Ascending aorta (tissue), 2 donors: ENCODE data around the gene PAGR1. TPM values are rescaled to one million over a fixed set of nuclear protein-coding genes. Genes with fewer than 3 reads are reported as not detected.
A peak's percentile ranks its signal among the peaks of the same experiment; 100 is the strongest.
"Not testable (repeated sequence)": the region's sequence is repeated elsewhere in the genome, so short reads cannot be mapped to it uniquely, and the experiment has no call there.

Experiments used
- DNase-seq, 2 donors: peaks; one replicate each; pipeline ENCODE4 v3.0.0-alpha.2; 2019; ENCODE audit warnings: low spot score in 2 of 2
- H3K27ac ChIP-seq, 2 donors: fragments of 200-600 bp; sonication (generic); one replicate each; pipeline ENCODE4 v1.5.1; 2016 to 2017; ENCODE audit warnings: mild to moderate bottlenecking in 1 of 2
- H3K27me3 ChIP-seq: fragments of 200-600 bp; sonication (generic); one replicate; pipeline ENCODE4 v1.5.1; 2017
- H3K36me3 ChIP-seq, 2 donors: fragments of 200-600 bp; sonication (generic); one replicate each; pipeline ENCODE4 v1.5.1; 2016
- H3K4me1 ChIP-seq, 2 donors: fragments of 200-600 bp; sonication (generic); one replicate each; pipeline ENCODE4 v1.5.1; 2016 to 2017; ENCODE audit warnings: mild to moderate bottlenecking in 1 of 2
- H3K4me3 ChIP-seq, 2 donors: fragments of 200-600 bp; sonication (generic); one replicate each; pipeline ENCODE4 v1.5.1; 2016 to 2017; ENCODE audit warnings: mild to moderate bottlenecking in 1 of 2
- H3K9me3 ChIP-seq, 2 donors: fragments of 200-600 bp; sonication (generic); one replicate each; pipeline ENCODE4 v1.5.1; 2016
- intact Hi-C: fragments of 100-400 bp; cut with DNase I; formaldehyde crosslinking; loops from one replicate; pipeline ENCODE4 v1.15.1; 2023
- total RNA-seq: library from RNA; depleted of rRNA; stranded (reverse); fragments of >200 nt; gene quantifications from one replicate; pipeline ENCODE4 v1.1.0, GENCODE V29; 2016
- TF ChIP-seq, protein P1 (sequence below), 3 experiments: fragments of 200-600 bp in 2 of 3; fragments of 450-650 bp in 1 of 3; sonication (generic) in 2 of 3; IDR thresholded peaks; one replicate each; pipeline ENCODE4 v1.5.1; 2016 to 2019; ENCODE audit warnings: antibody characterized with exemption in 3 of 3, mild to moderate bottlenecking in 1 of 3, moderate library complexity in 1 of 3

Gene PAGR1
- 54.3 TPM for total RNA-seq

DNA sequence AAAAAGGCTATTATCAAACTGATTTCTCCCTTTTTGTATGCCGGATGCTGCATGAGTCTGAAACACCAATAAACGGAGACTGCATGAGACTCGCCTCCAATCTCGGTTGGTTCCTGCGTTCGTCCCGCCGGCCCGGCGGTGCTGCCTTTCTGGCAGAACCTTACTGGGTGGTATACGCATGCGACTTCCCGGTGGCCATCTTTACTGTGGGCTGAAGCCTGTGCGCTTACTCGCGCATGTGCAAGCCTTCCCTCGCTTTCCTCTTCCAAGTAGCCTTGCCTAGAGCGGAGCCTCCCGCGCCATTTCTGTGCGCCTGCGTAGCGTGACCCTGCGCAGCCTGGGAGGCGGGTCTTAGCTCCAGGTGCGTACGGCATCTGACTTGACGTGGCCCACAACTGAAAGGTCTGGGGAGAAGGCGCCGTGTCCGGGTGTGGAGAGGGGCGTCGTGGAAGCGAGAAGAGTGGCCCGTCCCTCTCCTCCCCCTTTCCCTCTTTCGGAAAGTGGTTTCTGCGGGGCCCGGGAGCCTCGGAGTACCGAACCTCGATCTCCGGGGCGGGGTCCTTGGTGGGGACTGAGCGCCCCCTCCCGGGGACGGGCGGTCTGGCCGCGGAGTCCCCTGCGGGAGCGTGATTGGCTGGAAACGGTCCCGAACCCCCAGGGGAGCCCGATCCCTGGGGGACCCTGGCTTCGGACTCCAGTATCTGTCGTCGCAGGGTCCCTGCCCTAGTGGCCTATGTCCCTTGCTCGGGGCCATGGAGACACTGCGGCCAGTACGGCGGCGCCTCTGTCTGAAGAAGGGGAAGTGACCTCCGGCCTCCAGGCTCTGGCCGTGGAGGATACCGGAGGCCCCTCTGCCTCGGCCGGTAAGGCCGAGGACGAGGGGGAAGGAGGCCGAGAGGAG lies at the start of gene PAGR1:
TSS of gene PAGR1 (plus strand) at position 360 of the 901 bp plus-strand sequence. CDS start at position 734, 374 bp downstream.
- TF ChIP-seq, protein P1, sequence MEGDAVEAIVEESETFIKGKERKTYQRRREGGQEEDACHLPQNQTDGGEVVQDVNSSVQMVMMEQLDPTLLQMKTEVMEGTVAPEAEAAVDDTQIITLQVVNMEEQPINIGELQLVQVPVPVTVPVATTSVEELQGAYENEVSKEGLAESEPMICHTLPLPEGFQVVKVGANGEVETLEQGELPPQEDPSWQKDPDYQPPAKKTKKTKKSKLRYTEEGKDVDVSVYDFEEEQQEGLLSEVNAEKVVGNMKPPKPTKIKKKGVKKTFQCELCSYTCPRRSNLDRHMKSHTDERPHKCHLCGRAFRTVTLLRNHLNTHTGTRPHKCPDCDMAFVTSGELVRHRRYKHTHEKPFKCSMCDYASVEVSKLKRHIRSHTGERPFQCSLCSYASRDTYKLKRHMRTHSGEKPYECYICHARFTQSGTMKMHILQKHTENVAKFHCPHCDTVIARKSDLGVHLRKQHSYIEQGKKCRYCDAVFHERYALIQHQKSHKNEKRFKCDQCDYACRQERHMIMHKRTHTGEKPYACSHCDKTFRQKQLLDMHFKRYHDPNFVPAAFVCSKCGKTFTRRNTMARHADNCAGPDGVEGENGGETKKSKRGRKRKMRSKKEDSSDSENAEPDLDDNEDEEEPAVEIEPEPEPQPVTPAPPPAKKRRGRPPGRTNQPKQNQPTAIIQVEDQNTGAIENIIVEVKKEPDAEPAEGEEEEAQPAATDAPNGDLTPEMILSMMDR (IDR thresholded peaks at IDR 0.05), result peak; percentile 82 to 91 (median 90)
- Histone ChIP-seq H3K27ac (peak within 1 kb of the TSS; percentile 88 to 94), H3K36me3 (peaks cover 0 to 18% of the 10 kb centered on the region in 2 donors), H3K27me3 (no peaks in the 10 kb centered on the region), H3K4me1 (peaks cover 0 to 39% of the 10 kb centered on the region in 2 donors), H3K9me3 (no peaks in the 10 kb centered on the region), H3K4me3 (peak within 1 kb of the TSS; percentile 62 to 70)
- intact Hi-C loops, result loop anchor here (1.0 to 10.0 kb wide), 4 partner anchors 9 to 559 kb away; partner anchors contain the start of genes KIF22, MYL11 and TBC1D10B
- DNase-seq, result peak; percentile 96 to 100

DNA sequence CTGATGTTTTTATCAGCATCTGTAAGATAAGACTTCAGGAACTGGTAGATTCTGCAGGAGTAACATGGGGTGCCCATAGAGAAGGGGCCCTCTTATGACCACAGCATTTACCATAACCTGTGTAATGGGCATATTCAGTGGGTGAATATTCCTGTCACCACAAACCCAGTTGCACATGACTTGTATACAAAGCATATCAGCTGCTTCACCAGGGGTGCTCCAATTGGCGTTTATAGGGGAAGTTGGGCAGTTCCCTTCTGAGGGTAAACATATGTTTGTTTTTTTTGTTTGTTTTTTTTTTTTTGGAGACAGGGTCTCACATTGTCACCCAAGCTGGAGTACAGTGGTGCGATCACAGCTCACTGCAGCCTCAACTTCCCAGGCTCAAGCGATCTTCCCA lies 49.4 kb upstream of the PAGR1 start:
- intact Hi-C loops, result no loop called here
- H3K36me3 ChIP-seq, result no peaks in the 10 kb centered on the region
- H3K27me3 ChIP-seq, result no peaks in the 10 kb centered on the region
- H3K9me3 ChIP-seq, result no peaks in the 10 kb centered on the region
- TF ChIP-seq, protein P1 (IDR thresholded peaks at IDR 0.05), result no peak
- DNase-seq, result no peak
- H3K4me1 ChIP-seq, result no peaks in the 10 kb centered on the region
- no peak overlapping the region for H3K27ac ChIP-seq
- no peak overlapping the region for H3K4me3 ChIP-seq

DNA sequence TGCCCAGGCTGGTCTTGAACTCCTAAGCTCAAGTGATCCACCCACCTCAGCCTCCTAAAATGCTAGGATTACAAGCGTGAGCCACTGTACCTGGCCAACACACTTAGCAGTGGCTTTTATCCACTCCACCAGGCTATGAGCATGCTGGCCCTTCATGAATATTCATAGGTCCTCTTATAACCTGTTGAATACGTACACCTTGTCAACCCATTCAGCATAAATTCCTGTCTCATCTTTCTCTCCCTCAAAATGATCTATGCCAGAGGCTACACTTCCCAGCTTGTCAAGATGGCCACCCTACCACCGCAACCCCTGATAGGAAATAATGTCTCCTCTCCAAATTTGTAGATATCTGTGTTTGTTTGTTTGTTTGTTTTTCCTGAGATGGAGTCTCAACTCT lies 48.9 kb upstream of the PAGR1 start:
- Histone ChIP-seq H3K9me3 (no peaks in the 10 kb centered on the region), H3K36me3 (no peaks in the 10 kb centered on the region), H3K27me3 (no peaks in the 10 kb centered on the region), H3K4me3 (no peak overlapping the region), H3K4me1 (no peaks in the 10 kb centered on the region), H3K27ac (no peak overlapping the region)
- no peak for DNase-seq
- intact Hi-C loops, result no loop called here
- TF ChIP-seq, protein P1 (IDR thresholded peaks at IDR 0.05), result no peak

DNA sequence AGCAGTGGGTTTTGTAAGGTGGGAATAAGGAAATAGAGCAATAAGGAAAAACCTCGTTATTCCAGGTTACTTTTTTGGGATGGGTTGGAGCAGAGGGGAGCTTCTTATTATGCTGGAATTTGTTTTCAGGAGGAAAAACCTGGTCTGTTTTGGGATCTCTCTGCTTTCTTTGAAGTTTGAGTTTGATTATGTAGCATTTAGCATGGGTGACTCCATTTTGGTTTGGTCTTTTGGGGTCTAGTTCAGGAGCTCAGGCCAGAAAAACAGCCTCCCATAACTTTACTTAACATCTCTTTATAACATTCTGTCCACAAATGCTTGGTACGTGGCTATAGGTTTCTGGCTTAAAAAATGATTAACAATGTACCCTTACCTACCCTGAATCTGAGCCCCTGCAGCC lies 46.4 kb upstream of the PAGR1 start:
- Histone ChIP-seq H3K27ac (no peak overlapping the region), H3K4me3 (no peak overlapping the region), H3K27me3 (no peaks in the 10 kb centered on the region), H3K4me1 (no peaks in the 10 kb centered on the region), H3K9me3 (no peaks in the 10 kb centered on the region), H3K36me3 (no peaks in the 10 kb centered on the region)
- TF ChIP-seq, protein P1 (IDR thresholded peaks at IDR 0.05), result no peak
- DNase-seq, result no peak
- intact Hi-C loops, result no loop called here

DNA sequence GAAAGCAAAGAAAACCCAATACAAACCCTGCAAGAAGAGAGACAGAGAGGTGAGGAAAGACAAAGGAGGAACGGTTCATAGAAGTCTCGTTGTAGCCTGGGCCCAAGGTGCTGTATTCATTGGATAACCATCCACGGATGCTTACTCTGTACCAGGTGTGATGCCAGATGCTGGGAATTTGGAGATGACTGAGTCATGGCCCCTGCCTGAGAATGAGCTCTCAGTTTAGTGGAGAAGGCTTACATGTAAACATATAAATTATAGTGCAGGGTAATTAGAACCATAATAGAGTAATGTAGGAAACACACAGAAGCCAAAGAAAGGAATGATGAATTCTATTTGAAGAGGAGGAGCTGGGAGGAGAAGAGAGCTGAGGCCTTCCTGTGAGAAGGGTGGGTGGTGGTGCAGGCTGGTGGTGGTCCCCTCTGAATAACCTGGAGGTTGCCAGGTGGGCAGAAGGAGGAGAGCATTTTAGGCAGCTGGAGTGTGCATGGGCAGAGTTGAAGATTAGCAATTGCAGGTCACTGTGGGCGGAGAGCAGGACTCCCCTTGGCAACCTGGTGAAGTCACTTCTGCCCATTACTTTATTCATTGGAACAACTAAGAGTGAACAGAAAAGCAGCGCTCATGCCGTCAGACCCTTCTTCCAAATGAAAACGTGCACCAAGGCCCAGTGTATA lies 45.6 kb upstream of the PAGR1 start:
- TF ChIP-seq, protein P1 (IDR thresholded peaks at IDR 0.05), result no peak
- no peaks in the 10 kb centered on the region for H3K36me3 ChIP-seq
- H3K27me3 ChIP-seq, result no peaks in the 10 kb centered on the region
- intact Hi-C loops, result no loop called here
- no peaks in the 10 kb centered on the region for H3K4me1 ChIP-seq
- no peaks in the 10 kb centered on the region for H3K9me3 ChIP-seq
- no peak overlapping the region for H3K4me3 ChIP-seq
- no peak overlapping the region for H3K27ac ChIP-seq
- DNase-seq, result no peak

DNA sequence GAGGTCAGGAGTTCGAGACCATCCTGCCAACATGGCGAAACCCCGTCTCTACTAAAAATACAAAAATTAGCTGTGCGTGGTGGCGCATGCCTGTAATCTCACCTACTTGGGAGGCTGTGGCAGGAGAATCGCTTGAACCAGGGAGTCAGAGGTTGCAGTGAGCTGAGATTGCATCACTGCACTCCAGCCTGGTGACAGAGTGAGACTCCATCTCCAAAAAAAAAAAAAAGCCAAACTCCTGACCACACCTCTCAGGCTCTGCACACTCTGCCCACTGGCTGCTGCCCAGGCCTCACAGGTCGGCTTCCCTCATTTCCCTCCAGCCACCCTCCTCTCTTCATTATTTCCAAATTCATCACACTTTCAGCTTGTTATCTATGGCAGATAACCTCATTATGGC lies 43.6 kb upstream of the PAGR1 start:
- H3K4me1 ChIP-seq, H3K27me3 ChIP-seq, H3K27ac ChIP-seq, intact Hi-C loops, H3K9me3 ChIP-seq, H3K4me3 ChIP-seq, H3K36me3 ChIP-seq, DNase-seq: not testable (repeated sequence)
